DND-41 (cell line): Measurements from ENCODE around the gene JAZF1.

ENCODE experiments used
- EZH2 ChIP-seq: IDR thresholded peaks from 3 replicates; pipeline ENCODE4 v1.6.1; 2012; ENCODE audit warnings: borderline replicate concordance, low read depth, mild to moderate bottlenecking, moderate library complexity, low read length, inconsistent platforms; ENCODE audit not compliant: severe bottlenecking
- TF ChIP-seq, protein P1 (sequence below): IDR thresholded peaks from 2 replicates; pipeline ENCODE4 v1.5.1; 2012; ENCODE audit warnings: borderline replicate concordance, low read length, moderate library complexity, mild to moderate bottlenecking; ENCODE audit not compliant: poor library complexity, severe bottlenecking; ENCODE audit errors: extremely low read depth

DNA sequence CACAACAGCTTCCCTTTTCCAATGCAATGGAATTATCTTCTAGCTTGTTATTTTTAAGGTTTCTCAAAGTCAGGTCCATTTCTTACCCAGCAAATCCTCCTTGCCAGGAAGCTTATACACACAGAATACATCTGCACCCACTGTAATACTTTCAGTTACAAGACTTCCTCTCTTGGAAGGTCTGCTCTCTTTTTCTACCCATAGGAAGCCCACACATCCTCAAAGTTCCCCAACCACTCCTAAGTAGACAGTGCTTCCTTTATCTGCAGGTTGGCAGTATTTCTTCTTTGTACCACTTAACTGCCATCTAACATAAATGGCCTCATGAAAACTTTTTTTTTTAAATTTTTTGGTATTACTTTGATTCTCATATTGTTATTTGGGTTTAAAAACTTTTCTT lies 285.0 kb downstream of the JAZF1 start:
- TF ChIP-seq, protein P1, sequence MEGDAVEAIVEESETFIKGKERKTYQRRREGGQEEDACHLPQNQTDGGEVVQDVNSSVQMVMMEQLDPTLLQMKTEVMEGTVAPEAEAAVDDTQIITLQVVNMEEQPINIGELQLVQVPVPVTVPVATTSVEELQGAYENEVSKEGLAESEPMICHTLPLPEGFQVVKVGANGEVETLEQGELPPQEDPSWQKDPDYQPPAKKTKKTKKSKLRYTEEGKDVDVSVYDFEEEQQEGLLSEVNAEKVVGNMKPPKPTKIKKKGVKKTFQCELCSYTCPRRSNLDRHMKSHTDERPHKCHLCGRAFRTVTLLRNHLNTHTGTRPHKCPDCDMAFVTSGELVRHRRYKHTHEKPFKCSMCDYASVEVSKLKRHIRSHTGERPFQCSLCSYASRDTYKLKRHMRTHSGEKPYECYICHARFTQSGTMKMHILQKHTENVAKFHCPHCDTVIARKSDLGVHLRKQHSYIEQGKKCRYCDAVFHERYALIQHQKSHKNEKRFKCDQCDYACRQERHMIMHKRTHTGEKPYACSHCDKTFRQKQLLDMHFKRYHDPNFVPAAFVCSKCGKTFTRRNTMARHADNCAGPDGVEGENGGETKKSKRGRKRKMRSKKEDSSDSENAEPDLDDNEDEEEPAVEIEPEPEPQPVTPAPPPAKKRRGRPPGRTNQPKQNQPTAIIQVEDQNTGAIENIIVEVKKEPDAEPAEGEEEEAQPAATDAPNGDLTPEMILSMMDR: no peak
- TF ChIP-seq EZH2: no peak
